Neuronal stem cell (in vitro differentiated cells): ENCODE results near the gene GPR55.

Experiments
- DNase-seq: peaks from one replicate; pipeline ENCODE4 v3.0.0-alpha.2; 2013; ENCODE audit warnings: low spot score
- H2AFZ ChIP-seq: one replicate; pipeline ENCODE4 v1.6.1; 2013; ENCODE audit warnings: mild to moderate bottlenecking, low read length, inconsistent platforms
- H2AK5ac ChIP-seq: 2 replicates; pipeline ENCODE4 v1.6.1; 2013; ENCODE audit warnings: low read depth, mild to moderate bottlenecking, inconsistent platforms, low read length, moderate library complexity, mixed read lengths
- H2BK120ac ChIP-seq: 2 replicates; pipeline ENCODE4 v1.6.1; 2013; ENCODE audit warnings: low read depth, mild to moderate bottlenecking, inconsistent platforms, low read length, moderate library complexity, mixed read lengths
- H2BK12ac ChIP-seq: one replicate; pipeline ENCODE4 v1.6.1; 2013; ENCODE audit warnings: low read length, inconsistent platforms
- H2BK15ac ChIP-seq: 2 replicates; pipeline ENCODE4 v1.6.1; 2013; ENCODE audit warnings: mild to moderate bottlenecking, low read length, inconsistent platforms, mixed read lengths
- H2BK5ac ChIP-seq: one replicate; pipeline ENCODE4 v1.6.1; 2013; ENCODE audit warnings: inconsistent platforms, mild to moderate bottlenecking, low read length, moderate library complexity
- H3K14ac ChIP-seq: one replicate; pipeline ENCODE4 v1.6.1; 2013; ENCODE audit warnings: low read length, inconsistent platforms
- H3K18ac ChIP-seq: 2 replicates; pipeline ENCODE4 v1.6.1; 2013; ENCODE audit warnings: low read length, inconsistent platforms
- H3K23ac ChIP-seq: 2 replicates; pipeline ENCODE4 v1.6.1; 2013; ENCODE audit warnings: low read depth, mild to moderate bottlenecking, mixed read lengths, low read length, inconsistent platforms; ENCODE audit not compliant: poor library complexity
- H3K27ac ChIP-seq: replicated peaks from 3 replicates; pipeline ENCODE4 v1.5.1; 2013; ENCODE audit warnings: low read length, inconsistent platforms
- H3K27me3 ChIP-seq, 3 experiments: 2 replicates each; pipeline ENCODE4 v1.6.1; 2013; ENCODE audit warnings: low read length in 3 of 3, mild to moderate bottlenecking in 2 of 3, inconsistent platforms in 1 of 3, low read depth in 1 of 3, mixed read lengths in 1 of 3, moderate library complexity in 1 of 3; ENCODE audit not compliant: control insufficient read depth in 3 of 3, insufficient read depth in 3 of 3
- H3K36me3 ChIP-seq, 2 donors: replicated peaks in 1 of 2; 2 replicates each; pipeline ENCODE4 v1.6.1; 2013; ENCODE audit warnings: low read length in 2 of 2; ENCODE audit not compliant: control insufficient read depth in 2 of 2, insufficient read depth in 2 of 2
- H3K4ac ChIP-seq: 2 replicates; pipeline ENCODE4 v1.6.1; 2013; ENCODE audit warnings: inconsistent platforms, mild to moderate bottlenecking, low read length, moderate library complexity
- H3K4me1 ChIP-seq, 2 donors: 1 replicate in 1 of 2; 2 replicates in 1 of 2; pipeline ENCODE4 v1.6.1; 2013; ENCODE audit warnings: low read length in 2 of 2, low read depth in 1 of 2; ENCODE audit not compliant: control insufficient read depth in 2 of 2, insufficient read depth in 1 of 2
- H3K4me2 ChIP-seq: one replicate; pipeline ENCODE4 v1.6.1; 2013; ENCODE audit warnings: mild to moderate bottlenecking, low read length, inconsistent platforms; ENCODE audit not compliant: insufficient read depth, poor library complexity, severe bottlenecking
- H3K4me3 ChIP-seq, 2 donors: 2 replicates each; pipeline ENCODE4 v1.5.1; 2013; ENCODE audit warnings: low read length in 2 of 2, mild to moderate bottlenecking in 2 of 2, inconsistent platforms in 1 of 2, moderate library complexity in 1 of 2
- H3K79me1 ChIP-seq: one replicate; pipeline ENCODE4 v1.6.1; 2013; ENCODE audit warnings: low read depth, mild to moderate bottlenecking, inconsistent platforms, low read length, moderate library complexity
- H3K9ac ChIP-seq: one replicate; pipeline ENCODE4 v1.6.1; 2013; ENCODE audit warnings: mild to moderate bottlenecking, low read depth, low read length, inconsistent platforms; ENCODE audit not compliant: poor library complexity
- H3K9me3 ChIP-seq, 2 donors: replicated peaks in 1 of 2; 2 replicates each; pipeline versions ENCODE3 to v1.6.1; 2013; ENCODE audit warnings: low read length in 2 of 2, mild to moderate bottlenecking in 2 of 2, inconsistent platforms in 1 of 2, low read depth in 1 of 2, mixed read lengths in 1 of 2, moderate library complexity in 1 of 2; ENCODE audit not compliant: control insufficient read depth in 2 of 2, insufficient read depth in 1 of 2
- H4K8ac ChIP-seq: one replicate; pipeline ENCODE4 v1.6.1; 2013; ENCODE audit warnings: low read depth, mild to moderate bottlenecking, inconsistent platforms, low read length, moderate library complexity
- H4K91ac ChIP-seq: one replicate; pipeline ENCODE4 v1.6.1; 2013; ENCODE audit warnings: low read length, low read depth, mild to moderate bottlenecking, inconsistent platforms; ENCODE audit not compliant: poor library complexity
- WGBS, 2 donors: extraction: QIAGEN DNeasy Blood & Tissue Kit; methylation state at CpG; one replicate each; pipeline ENCODE4 v1.1.7; 2013; ENCODE audit warnings: missing lambda C conversion rate in 2 of 2, mixed read lengths in 1 of 2; ENCODE audit not compliant: insufficient read length in 2 of 2, insufficient replicate concordance in 1 of 2; ENCODE audit errors: extremely low coverage in 2 of 2; 5-methylcytosine and 5-hydroxymethylcytosine counted together

GPR55 gene

GRCh38 chr2:230930149-230930780, 5.2 kb upstream of the GPR55 start:
- H4K91ac ChIP-seq: no peak overlapping the region
- peak overlapping the region; percentile 59 for H3K23ac ChIP-seq
- peaks cover 0 to 1% of the 10 kb centered on the region in 2 donors for H3K9me3 ChIP-seq
- peak overlapping the region; percentile 49 for H3K18ac ChIP-seq
- H2BK15ac ChIP-seq: no peak overlapping the region
- H3K9ac ChIP-seq: no peak overlapping the region
- H3K27ac ChIP-seq: no peak overlapping the region
- DNase-seq: no peak
- WGBS, 2 donors: no CpG with 5 or more reads among the region's 7 CpGs
- no peaks in the 10 kb centered on the region for H3K79me1 ChIP-seq
- no peak overlapping the region for H2AK5ac ChIP-seq
- H3K4me1 ChIP-seq: peaks cover 7% of the 10 kb centered on the region in 2 donors
- H2BK5ac ChIP-seq: no peak overlapping the region
- no peak overlapping the region for H3K4me2 ChIP-seq
- no peaks in the 10 kb centered on the region for H3K27me3 ChIP-seq
- no peak overlapping the region for H3K4ac ChIP-seq
- no peak overlapping the region for H2BK12ac ChIP-seq
- no peak overlapping the region for H4K8ac ChIP-seq
- H2BK120ac ChIP-seq: no peak overlapping the region
- H2AFZ ChIP-seq: peak overlapping the region; percentile 18
- H3K4me3 ChIP-seq: no peak overlapping the region
- H3K36me3 ChIP-seq: no peaks in the 10 kb centered on the region
- no peak overlapping the region for H3K14ac ChIP-seq

GRCh38 chr2:230929381-230930148, 4.5 kb upstream of the GPR55 start:
- no peak for DNase-seq
- no peaks in the 10 kb centered on the region for H3K79me1 ChIP-seq

DNA sequence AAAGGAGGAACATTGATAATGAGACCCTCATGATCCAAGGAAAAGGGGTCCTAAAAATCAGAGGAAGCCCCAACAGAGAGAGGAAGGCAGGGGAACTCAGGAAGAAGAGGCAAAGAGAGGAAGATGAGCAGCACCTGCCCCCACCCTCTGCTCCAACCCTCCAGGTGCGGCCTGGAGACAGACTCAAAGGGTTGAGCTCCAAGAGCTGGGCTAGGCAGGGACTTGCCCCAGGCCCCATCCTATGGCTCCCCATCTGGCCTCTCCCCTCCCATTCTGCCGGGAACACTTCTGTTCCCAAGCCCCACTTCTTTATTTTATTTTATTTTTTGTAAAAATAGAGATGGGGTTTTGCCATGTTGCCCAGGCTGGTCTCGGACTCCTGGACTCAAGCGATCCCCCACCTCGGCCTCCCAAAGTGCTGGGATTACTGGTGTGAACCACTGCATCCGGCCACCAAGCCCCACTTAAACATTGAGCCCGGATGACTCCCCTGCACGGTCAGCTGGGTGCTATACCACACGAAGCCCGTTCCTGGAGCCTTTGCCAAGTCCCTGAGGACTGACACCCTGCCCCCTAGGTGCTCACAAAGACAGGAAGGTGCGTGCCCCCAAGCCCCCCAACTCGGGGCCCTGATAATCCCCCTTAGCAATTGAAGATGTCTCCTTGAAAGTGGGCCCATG, 3.8 kb upstream of the GPR55 start:
- H4K91ac ChIP-seq: no peak overlapping the region
- no peak overlapping the region for H3K23ac ChIP-seq
- no peak overlapping the region for H3K4me3 ChIP-seq
- H3K18ac ChIP-seq: peak overlapping the region; percentile 18
- no peaks in the 10 kb centered on the region for H3K27me3 ChIP-seq
- H3K36me3 ChIP-seq: no peaks in the 10 kb centered on the region
- no peak overlapping the region for H3K27ac ChIP-seq
- no peaks in the 10 kb centered on the region for H3K79me1 ChIP-seq
- H2BK15ac ChIP-seq: no peak overlapping the region
- H3K4ac ChIP-seq: no peak overlapping the region
- H2AFZ ChIP-seq: no peak overlapping the region
- H3K14ac ChIP-seq: no peak overlapping the region
- H2BK12ac ChIP-seq: no peak overlapping the region
- H2BK120ac ChIP-seq: no peak overlapping the region
- peaks cover 2 to 7% of the 10 kb centered on the region in 2 donors for H3K4me1 ChIP-seq
- no peaks in the 10 kb centered on the region for H3K9me3 ChIP-seq
- H3K4me2 ChIP-seq: no peak overlapping the region
- WGBS, 2 donors: no CpG with 5 or more reads among the region's 12 CpGs
- H2AK5ac ChIP-seq: peak overlapping the region; percentile 15
- H3K9ac ChIP-seq: no peak overlapping the region
- H4K8ac ChIP-seq: no peak overlapping the region
- DNase-seq: no peak
- peak overlapping the region; percentile 26 for H2BK5ac ChIP-seq

More at GRCh38 chr2:230929381-230930148, 4.5 kb upstream of the GPR55 start:
- H3K4me1 ChIP-seq: peaks cover 2 to 7% of the 10 kb centered on the region in 2 donors
- H3K14ac ChIP-seq: no peak overlapping the region
- H2BK12ac ChIP-seq: no peak overlapping the region
- H2BK5ac ChIP-seq: peak overlapping the region; percentile 26
- no peak overlapping the region for H2BK15ac ChIP-seq
- H3K9me3 ChIP-seq: no peaks in the 10 kb centered on the region
- peak overlapping the region; percentile 18 for H2AFZ ChIP-seq
- no peak overlapping the region for H4K91ac ChIP-seq
- H3K18ac ChIP-seq: peak overlapping the region; percentile 49
- no peak overlapping the region for H3K4me3 ChIP-seq
- no peak overlapping the region for H3K4ac ChIP-seq
- no peaks in the 10 kb centered on the region for H3K27me3 ChIP-seq
- no peak overlapping the region for H2BK120ac ChIP-seq
- H3K23ac ChIP-seq: peak overlapping the region; percentile 59
- H3K4me2 ChIP-seq: no peak overlapping the region
- H3K9ac ChIP-seq: no peak overlapping the region
- H3K27ac ChIP-seq: no peak overlapping the region
- H4K8ac ChIP-seq: no peak overlapping the region
- WGBS, 2 donors: no CpG with 5 or more reads among the region's 10 CpGs
- peak overlapping the region; percentile 56 for H2AK5ac ChIP-seq
- H3K36me3 ChIP-seq: no peaks in the 10 kb centered on the region
